ENCODE results near the gene ACTL6A. TPM values are rescaled to one million over a fixed set of nuclear protein-coding genes. Genes with fewer than 3 reads are reported as not detected.
A peak's percentile ranks its signal among the peaks of the same experiment; 100 is the strongest.

The ACTL6A gene
- total RNA-seq, 2 experiments from 2014 or later: 19.0 to 19.3 TPM

DNA sequence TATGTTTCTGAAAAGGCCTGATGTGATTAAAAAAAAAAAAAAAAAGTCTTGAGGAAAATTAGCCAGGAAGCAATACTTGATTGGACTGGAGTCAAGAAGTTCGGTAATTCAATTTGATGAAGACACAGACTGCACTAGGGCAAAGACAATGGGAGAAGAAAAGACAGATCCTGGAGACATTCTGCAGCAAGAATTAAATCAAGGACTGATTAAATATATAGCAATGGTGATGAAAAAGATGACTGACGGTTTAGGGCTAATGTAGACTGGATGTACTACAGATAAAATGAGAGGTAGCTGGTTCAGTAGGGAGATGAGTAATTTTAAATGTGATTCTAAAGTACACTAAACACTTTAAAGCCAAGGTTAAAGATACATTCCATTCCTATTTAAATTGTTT is 27.9 kb downstream of the ACTL6A start:
- no peaks in the 10 kb centered on the region for H3K4me1 ChIP-seq (ENCODE audit: insufficient read depth, low read length)
- Mint-ChIP-seq H3K27ac (no peak overlapping the region), H3K4me1 (ENCODE audit: low read depth) (no peaks in the 10 kb centered on the region), H3K4me3 (no peak overlapping the region), H3K9me3 (no peaks in the 10 kb centered on the region), H3K27me3 (no peaks in the 10 kb centered on the region), H3K36me3 (ENCODE audit: low read depth) (peaks cover 88% of the 10 kb centered on the region)
- TF ChIP-seq, protein P1, sequence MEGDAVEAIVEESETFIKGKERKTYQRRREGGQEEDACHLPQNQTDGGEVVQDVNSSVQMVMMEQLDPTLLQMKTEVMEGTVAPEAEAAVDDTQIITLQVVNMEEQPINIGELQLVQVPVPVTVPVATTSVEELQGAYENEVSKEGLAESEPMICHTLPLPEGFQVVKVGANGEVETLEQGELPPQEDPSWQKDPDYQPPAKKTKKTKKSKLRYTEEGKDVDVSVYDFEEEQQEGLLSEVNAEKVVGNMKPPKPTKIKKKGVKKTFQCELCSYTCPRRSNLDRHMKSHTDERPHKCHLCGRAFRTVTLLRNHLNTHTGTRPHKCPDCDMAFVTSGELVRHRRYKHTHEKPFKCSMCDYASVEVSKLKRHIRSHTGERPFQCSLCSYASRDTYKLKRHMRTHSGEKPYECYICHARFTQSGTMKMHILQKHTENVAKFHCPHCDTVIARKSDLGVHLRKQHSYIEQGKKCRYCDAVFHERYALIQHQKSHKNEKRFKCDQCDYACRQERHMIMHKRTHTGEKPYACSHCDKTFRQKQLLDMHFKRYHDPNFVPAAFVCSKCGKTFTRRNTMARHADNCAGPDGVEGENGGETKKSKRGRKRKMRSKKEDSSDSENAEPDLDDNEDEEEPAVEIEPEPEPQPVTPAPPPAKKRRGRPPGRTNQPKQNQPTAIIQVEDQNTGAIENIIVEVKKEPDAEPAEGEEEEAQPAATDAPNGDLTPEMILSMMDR (IDR thresholded peaks at IDR 0.05): no peak
- DNase-seq (no peak), ATAC-seq (ENCODE audit: poor library complexity) (no peak)
- H3K27ac ChIP-seq (ENCODE audit: low read depth in 1 of 2, low read length in 2 of 2): no peak overlapping the region
- H3K27me3 ChIP-seq (ENCODE audit: control insufficient read depth in 1 of 2, insufficient read depth in 2 of 2, low read length in 2 of 2): no peaks in the 10 kb centered on the region
- POLR2A ChIA-PET: interaction anchor here (1.2 kb wide), 1 partner anchor 14 kb away, joined by 3 read pairs; the partner anchor contains the start of genes MRPL47 and NDUFB5
- no peaks in the 10 kb centered on the region for H3K9me3 ChIP-seq (ENCODE audit: control insufficient read depth in 1 of 2, insufficient read depth in 1 of 2, low read length in 2 of 2)
- CTCF ChIA-PET: no interaction called here
- intact Hi-C loops (cut with DNase I, micrococcal nuclease): no loop called here
- H3K4me3 ChIP-seq (ENCODE audit: low read length): no peak overlapping the region
- peaks cover 78% of the 10 kb centered on the region for H3K36me3 ChIP-seq (ENCODE audit: insufficient read depth, low read length)

GRCh38 chr3:179591313-179591712 is 28.6 kb downstream of the ACTL6A start:
- peaks cover 87% of the 10 kb centered on the region for H3K36me3 Mint-ChIP-seq (ENCODE audit: low read depth)
- TF ChIP-seq, protein P1 (IDR thresholded peaks at IDR 0.05): no peak
- no peak overlapping the region for H3K4me3 Mint-ChIP-seq
- no peak overlapping the region for H3K27ac ChIP-seq (ENCODE audit: low read depth in 1 of 2, low read length in 2 of 2)
- intact Hi-C loops (cut with DNase I, micrococcal nuclease): no loop called here
- H3K9me3 ChIP-seq (ENCODE audit: control insufficient read depth in 1 of 2, insufficient read depth in 1 of 2, low read length in 2 of 2): no peaks in the 10 kb centered on the region
- DNase-seq (no peak), ATAC-seq (ENCODE audit: poor library complexity) (no peak)
- H3K27ac Mint-ChIP-seq: peak overlapping the region; percentile 1
- no peaks in the 10 kb centered on the region for H3K4me1 ChIP-seq (ENCODE audit: insufficient read depth, low read length)
- no peaks in the 10 kb centered on the region for H3K27me3 ChIP-seq (ENCODE audit: control insufficient read depth in 1 of 2, insufficient read depth in 2 of 2, low read length in 2 of 2)
- peaks cover 80% of the 10 kb centered on the region for H3K36me3 ChIP-seq (ENCODE audit: insufficient read depth, low read length)
- no peaks in the 10 kb centered on the region for H3K4me1 Mint-ChIP-seq (ENCODE audit: low read depth)
- H3K9me3 Mint-ChIP-seq: no peaks in the 10 kb centered on the region
- ChIA-PET POLR2A (interaction anchor here (1.2 kb wide), 1 partner anchor 13 kb away, joined by 3 read pairs; the partner anchor contains the start of genes MRPL47 and NDUFB5), CTCF (no interaction called here)
- H3K4me3 ChIP-seq (ENCODE audit: low read length): no peak overlapping the region
- no peaks in the 10 kb centered on the region for H3K27me3 Mint-ChIP-seq

- intact Hi-C loops (cut with DNase I, micrococcal nuclease): no loop called here
- H3K27me3 ChIP-seq (ENCODE audit: control insufficient read depth in 1 of 2, insufficient read depth in 2 of 2, low read length in 2 of 2): no peaks in the 10 kb centered on the region
- no peaks in the 10 kb centered on the region for H3K9me3 ChIP-seq (ENCODE audit: control insufficient read depth in 1 of 2, insufficient read depth in 1 of 2, low read length in 2 of 2)
- no peak overlapping the region for H3K27ac ChIP-seq (ENCODE audit: low read depth in 1 of 2, low read length in 2 of 2)
- Mint-ChIP-seq H3K27ac (no peak overlapping the region), H3K27me3 (no peaks in the 10 kb centered on the region), H3K4me3 (no peak overlapping the region), H3K36me3 (ENCODE audit: low read depth) (peaks cover 77% of the 10 kb centered on the region), H3K4me1 (ENCODE audit: low read depth) (peaks cover 26% of the 10 kb centered on the region), H3K9me3 (no peaks in the 10 kb centered on the region)
- H3K4me1 ChIP-seq (ENCODE audit: insufficient read depth, low read length): peaks cover 7% of the 10 kb centered on the region
- no peak overlapping the region for H3K4me3 ChIP-seq (ENCODE audit: low read length)
- TF ChIP-seq, protein P1 (IDR thresholded peaks at IDR 0.05): no peak
- H3K36me3 ChIP-seq (ENCODE audit: insufficient read depth, low read length): peaks cover 65% of the 10 kb centered on the region
- DNase-seq (no peak), ATAC-seq (ENCODE audit: poor library complexity) (no peak)
- ChIA-PET POLR2A (no interaction called here), CTCF (no interaction called here)
Observed at GRCh38 chr3:179599531-179599930, 36.8 kb downstream of the ACTL6A start.

All from CD4-positive, alpha-beta T cell (primary cell).